GM18870 (cell line): ENCODE data around the gene AP2A2.

Experiments used
- ATAC-seq: cut with Tn5 transposase; IDR thresholded peaks from one replicate; pipeline ENCODE4 v1.9.1; 2021; ENCODE audit warnings: moderate library complexity; ENCODE audit not compliant: unreplicated experiment

Gene AP2A2

DNA sequence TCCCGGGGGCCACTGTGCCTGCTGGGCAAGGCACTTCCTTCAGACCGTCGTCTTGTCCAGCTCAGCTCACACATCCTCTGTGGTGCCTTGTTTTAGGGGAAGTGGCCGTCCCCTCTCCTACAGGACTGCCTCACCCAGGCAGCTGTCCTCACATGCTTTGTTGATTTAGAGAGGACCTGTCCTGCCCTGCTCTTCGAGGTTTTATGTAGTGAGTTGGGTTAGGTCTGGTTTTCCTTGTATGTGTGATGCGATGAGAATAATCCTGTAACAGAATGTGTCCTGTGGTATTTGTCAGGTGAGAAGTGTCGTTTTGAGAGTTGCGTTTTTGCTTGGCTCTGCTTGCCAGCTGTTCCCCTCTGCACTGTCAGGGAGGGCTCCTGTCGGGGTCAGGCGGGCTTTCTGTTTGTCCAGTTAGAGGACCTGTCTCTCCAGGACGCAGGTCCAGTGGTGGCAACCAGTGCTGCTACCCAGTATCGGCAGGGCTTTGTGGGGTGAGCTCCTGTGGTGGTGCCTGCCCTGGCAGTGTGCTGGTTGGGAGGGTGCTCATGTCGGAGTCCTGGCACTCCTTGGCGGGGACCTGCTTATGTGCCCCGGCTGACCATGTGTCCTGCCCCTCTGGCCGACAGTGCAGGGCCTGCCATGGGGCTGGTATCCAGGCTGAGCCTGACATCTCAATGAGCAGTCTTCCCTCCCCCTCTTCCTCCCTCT lies 69.5 kb downstream of the AP2A2 start:
- no peak for ATAC-seq

DNA sequence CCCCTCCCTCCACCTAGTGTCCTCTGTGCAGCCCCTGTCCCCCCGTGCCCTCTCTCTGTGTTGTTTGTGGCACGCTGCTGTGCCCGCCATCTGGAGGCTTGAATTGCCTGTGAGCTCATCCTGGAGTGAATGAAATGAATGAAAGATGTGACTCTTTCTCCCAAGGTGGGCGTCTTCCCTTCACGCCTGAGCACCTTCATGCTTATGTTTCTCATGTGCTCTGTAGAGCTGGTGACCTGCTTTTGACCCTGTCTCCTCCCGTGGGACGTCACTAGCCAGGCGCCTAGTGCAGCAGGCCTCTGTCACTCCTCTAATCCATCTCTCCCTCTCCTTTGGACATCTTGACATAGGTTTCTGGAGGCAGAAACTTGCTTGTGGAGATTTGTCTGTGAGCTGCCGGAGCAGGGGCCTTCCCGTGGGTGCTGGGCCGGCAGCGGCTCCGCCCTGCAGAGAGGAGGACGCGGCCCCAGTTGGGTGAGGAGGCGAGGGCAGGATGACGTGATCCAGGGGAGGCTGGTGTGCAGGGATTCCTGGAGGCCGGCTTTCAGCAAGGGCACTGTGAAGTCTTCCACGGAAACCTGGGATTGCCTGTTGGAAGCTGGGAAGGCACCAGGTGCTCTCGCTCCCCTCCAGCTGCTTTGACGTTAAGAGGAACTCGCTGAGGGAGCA lies 70.2 kb downstream of the AP2A2 start:
- ATAC-seq = peak; percentile 63

DNA sequence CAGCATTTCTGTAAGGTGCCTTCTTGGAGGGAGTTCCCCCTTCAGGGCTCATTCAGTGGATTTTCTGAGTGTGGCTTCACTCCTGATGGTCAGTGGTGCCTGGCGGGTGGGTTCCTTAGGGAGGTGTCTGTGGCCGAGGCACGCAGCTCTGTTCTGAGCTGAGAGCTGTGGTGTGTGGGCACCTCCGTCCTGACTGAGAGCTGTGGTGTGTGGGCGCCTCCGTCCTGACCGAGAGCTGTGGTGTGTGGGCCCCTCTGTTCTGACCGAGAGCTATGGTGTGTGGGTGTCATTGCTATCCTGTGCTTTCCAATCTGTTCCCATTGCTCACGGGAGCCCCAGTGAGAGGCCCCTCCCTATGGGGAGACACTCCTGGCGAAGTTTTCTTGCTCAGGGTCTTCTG lies 71.0 kb downstream of the AP2A2 start:
- ATAC-seq = no peak

DNA sequence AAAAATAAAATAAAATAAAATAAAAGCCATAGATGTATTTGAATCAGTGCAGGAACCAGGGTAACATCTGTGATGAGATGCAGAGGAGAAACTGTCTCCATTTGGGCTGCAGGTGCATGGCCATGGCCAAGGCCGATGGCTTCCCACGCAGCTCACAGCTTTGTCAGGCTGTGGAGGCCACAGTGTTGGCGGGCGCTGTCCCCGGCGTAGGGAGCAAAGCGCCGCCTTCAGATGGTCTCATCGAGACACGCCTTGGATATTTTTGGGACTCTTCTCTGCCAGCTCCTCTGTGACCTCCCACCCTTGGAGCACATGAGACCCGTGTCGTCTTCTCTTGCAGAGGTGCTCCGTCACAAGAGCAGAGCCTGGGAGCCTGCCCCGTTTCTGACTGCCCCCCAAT lies 72.2 kb downstream of the AP2A2 start:
- ATAC-seq = no peak

DNA sequence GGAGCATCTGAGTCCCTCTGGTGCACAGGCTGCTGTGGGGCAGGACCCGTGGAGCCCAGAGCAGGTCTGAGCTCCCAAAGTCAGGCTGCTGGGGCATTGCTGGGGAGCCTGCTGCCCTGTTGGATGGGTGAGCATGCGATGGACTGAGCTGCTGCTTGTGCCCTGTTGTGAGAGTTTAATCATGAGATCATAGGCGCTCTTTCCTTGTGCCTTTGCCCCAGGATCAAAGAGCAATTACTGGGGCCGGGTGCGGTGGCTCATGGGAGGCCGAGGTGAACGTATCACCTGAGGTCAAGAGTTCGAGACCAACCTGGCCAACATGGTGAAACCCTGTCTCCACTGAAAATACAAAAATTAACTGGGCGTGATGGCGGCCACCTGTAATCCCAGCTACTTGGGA lies 73.3 kb downstream of the AP2A2 start:
- ATAC-seq = no peak

DNA sequence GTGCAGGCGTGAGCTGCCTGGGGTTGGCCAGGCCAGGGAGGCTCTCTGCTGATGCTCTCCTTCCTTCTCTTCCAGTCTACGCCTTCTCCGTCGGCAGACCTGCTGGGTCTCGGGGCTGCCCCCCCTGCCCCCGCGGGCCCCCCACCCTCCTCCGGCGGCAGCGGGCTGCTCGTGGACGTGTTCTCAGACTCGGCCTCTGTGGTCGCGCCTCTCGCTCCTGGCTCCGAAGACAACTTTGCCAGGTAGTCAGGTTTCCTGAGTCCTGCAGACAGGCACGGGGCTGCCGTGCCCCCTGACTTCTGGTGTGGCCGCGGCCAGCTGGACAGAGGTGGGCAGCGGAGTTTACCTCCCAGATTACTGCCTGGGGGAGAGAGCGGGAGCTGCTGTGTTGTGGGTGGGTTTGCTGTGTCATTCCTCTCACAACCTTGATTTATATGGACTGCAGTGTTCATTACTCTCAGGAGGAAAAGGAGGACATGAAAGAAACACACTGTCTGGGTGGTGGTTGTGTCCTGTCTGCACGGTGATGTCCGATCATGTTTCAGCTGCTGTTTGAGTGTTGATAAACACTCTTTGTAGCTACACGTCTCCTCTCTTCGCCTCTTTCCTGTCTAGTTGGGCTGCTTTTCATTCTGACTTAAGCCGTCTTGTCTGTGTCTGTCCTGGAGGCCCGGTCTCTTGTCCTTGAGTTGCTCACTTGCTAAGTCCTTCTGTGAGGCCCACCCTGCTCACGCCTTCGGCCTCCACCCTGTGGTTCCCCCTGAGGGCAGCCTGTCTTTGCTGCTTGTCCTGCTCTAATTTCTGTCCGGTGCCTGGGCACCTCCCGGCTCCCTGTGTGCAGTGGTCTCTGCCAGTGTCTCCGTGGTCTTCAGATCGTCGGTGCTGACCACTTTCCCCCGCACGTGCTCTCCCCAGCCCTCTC lies 74.9 kb downstream of the AP2A2 start:
- ATAC-seq = no peak

DNA sequence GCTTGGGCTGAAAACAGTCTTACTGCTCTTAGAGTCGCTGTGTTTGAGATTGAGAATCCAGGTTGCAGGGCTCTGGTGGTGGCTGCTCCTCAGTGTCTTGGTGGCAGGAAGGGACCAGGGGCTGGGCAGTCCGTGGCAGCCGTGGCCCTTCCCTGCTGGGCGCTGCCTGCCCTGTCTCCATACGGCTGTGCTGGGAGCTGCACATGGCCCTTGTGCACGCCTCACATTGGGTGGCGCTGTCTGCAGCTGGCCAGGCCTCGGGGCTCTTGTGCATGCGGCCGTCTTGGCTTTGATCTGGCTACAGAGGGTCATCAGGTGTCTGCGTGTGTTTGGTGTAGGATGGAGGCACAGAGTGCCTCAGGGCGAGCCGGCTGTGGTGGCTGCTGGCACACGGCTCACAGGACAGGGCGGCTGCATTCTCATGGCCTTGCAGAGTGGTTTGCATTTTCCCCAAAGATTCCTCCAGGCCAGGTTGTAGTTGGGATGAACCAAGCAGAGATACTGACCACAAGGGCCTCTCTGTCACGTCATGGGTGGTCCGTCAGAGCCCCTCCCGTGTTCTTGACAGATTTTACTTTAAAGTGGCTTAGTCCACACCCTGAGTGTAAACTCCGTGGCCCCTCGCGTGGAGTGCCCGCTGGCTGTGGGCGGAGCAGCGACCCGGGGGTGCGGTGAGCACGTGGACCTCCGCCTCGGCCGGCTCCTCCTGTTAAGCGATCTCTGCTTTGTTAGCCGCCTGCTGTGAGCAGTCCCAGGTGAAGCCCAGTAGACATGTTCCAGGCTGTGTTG lies 76.1 kb downstream of the AP2A2 start:
- no peak for ATAC-seq

DNA sequence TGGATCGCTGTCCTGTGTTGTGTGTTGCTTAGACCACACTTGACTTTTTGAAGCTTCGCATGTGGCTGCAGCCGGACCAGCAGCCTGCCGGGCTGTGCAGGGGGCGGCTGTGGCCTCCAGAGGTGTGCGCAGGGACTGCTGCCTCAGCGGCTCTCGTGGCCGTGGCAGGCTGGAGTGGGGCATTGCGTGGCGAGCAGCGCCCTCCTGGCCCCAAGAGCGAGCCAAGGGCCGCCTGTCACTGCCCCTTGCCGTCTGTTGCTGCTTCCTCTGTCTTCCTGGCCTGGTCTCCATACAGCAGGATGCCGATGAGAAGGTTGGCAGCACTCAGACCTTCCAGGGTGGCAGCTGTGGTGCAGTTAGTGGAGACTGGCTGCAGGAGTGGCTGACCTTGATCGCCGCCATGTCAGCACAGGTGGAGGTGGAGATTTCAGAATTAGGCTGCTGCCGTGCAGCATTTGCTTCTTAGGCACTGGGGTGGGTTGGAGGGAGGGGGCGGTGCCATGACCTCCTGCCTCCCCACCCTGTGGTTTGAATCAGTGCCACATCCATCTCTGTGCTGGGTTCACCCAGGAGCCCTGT lies 76.8 kb downstream of the AP2A2 start:
- ATAC-seq = no peak

DNA sequence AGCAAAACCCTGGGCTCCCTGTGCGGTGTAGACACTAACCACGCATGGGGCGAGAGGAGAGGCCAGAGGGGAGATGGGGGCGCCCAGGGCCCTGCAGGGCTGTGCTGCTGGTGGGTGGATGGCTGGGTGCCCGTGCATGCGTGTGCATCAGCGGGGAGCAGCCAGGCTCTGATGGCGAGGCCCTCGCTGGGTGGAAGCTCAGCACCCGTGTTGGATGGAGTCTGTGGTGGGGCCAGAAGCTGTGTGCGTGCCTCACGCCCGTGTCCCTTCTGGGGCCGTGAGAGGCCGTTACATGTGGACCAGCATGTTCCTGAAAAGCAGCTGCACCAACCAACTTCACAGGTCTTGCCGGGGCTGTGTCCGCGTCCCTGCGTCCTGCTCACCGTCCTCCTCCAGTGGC lies 77.5 kb downstream of the AP2A2 start:
- ATAC-seq = no peak

DNA sequence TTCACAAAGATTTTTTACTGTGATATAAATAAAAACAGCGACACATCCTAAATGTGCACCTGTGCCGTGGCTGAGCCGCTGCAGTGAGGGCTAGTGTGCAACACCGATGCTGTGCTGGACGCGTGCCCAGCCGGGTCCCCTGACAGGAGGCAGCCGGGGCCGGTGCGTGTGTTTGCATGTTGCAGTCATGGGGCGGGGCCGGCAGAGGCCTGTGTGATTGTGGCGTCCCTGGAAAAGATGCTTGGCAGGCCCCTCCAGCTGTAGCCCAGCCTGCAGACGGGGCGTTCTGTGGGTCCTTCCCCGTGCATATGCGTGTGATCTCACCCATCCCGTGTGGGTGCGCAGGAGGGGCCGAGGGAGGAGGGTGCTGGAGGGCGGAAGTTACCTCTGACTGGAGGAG lies 80.3 kb downstream of the AP2A2 start:
- ATAC-seq = no peak

DNA sequence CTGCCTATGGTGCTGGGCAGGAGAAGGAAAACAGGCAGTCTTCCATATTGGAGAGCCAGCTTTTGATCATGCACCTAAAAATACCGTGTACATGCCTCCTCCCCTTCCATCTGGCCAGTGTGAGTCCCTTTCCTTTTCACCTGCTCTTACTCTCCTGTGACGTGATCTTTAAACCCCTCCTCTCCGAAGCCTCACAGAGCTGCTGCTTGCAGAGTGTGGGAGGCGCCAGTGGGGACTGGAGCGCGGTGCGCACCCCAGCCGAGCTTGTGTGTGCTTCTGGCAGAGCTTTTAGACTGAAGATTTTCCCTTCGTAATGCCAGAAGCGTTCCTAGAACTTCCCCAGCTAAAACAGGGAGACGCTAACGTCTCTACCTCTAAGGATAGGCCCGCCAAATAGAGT lies 81.1 kb downstream of the AP2A2 start:
- no peak for ATAC-seq

DNA sequence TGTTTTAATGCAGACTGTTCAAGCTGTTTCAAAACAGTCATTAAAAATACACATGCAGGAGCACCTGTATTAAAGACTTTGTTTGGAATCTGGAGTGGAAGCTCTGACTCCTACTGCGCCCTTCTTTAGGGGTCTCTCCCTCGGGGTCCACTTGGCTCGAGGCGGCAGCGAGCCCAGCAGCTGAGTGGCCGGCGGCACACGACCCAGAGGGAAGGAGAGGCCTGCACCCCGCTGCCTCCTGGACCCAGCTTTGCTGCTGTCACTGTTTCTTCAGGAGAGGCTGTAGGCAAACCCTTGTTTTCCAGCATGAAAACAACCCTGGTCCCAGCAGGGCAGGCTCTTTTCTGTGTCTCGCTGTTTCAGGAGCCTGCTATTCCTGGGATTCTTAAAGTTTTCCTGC lies 81.6 kb downstream of the AP2A2 start:
- no peak for ATAC-seq

DNA sequence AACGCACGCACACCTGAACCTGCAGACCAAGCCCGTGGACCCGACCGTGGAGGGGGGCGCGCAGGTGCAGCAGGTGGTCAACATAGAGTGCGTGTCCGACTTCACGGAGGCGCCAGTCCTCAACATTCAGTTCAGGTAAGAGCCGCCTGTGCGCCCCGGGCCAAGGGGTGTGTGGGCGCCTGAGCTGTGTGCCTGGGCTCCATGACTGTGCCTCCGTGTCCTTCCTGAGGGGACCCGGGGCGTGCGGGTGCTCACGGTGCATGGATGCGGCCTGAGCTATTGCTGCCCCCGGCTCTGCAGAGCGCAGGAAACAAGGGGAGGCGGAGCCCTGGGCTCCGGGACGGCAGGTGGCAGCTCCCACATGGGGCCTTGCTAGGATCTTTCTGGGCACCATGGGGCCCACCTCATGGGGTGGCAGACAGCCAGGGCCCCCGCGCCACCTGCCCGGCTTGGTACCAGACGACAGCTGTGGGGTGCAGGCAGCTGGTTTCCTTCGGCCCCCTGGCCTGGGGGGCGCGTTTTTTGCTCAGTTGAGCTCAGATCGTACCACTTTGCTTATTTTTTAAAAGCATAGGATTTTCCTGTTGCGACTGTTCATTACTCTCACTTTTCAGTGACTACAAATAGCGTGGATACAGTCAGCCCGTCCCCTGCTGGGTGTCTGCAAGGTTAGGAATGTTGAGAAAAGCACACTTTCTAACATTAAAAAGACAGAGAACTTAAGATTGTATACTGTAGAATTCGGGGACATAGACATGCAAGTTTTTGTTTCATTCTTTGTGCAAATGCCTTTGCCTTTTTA lies 82.5 kb downstream of the AP2A2 start:
- ATAC-seq = no peak

DNA sequence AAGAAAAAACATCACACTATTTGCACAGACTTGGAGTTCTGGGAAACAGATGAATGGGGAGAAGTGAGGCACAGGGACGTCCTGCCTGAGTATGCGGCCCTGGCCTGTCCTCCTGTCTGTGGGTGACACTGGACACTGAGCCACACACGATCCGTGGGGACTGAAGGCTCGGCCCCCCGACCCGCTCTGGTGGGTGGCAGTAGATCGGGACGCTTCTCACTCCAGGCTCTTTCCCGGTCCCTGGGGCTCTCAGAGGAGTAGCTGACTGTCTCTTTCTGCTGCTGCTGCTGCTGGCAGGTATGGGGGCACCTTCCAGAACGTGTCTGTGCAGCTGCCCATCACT lies 83.1 kb downstream of the AP2A2 start:
- ATAC-seq = no peak

DNA sequence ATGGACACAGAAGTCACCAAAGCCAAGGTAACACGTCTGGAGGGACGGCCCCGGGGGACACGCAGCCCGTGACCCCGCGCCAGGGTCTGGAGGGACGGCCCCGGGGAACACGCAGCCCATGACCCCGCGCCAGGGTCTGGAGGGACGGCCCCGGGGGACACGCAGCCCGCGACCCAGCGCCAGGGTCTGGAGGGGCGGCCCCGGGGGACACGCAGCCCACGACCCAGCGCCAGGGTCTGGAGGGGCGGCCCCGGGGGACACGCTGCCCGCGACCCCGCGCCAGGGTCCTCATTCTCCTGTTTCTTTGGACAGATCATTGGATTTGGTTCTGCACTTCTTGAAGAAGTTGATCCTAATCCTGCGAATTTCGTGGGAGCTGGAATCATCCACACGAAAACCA lies 83.7 kb downstream of the AP2A2 start:
- ATAC-seq = no peak

DNA sequence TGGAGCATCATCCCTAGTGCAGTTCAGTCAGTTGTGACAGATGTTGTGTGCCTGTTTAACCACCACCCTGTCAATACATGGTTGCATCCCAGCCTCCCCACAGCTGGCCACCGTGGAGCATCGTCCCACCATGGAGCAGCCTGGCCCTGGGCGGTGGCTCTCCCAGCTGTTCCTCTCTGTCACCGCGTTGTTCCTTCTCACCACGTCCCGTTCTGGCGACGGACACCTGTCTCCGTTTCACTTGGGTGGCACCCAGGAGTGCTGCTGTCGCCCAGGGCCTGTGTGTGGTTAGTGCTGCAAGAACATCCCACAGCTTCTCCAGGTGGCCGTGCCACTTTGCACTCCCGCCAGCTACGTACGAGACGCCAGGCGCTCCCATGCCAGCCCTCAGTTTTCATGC lies 84.3 kb downstream of the AP2A2 start:
- ATAC-seq = no peak

DNA sequence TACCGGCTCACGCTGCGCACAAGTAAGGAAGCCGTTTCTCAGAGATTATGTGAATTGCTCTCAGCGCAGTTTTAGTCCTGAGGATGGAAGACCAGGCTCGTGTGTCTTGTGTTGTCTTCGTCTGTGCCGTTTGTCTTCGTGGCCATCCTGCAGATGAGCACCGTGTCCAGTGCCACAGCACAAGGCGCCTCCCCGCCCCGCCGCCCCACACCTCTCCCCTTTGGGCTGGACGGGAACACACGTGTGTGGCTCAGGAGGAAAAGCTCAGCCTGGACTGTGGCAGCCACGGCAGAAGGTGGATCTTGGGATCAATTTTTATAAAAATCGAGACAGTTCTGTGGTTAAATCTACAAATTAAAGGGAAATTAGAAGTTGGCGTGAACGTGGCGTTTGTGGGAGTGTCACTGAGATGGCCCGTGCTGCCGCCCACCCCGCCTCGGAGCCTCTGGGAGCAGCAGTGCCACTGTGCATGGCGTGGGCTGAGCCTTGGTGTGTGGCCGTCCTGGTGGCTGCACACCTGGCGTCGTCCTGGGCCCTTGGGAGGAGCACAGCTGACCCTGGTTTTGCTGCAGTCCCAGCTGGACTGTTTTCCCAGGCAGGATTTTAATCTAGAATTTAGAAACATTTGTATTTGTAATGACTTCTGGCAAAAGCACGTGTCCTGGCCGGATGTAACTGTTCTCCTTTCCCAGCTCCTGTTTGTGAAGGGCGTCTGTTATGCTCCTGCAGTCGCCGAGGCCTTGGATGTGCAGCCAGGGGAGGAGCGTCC lies 85.1 kb downstream of the AP2A2 start:
- no peak for ATAC-seq

DNA sequence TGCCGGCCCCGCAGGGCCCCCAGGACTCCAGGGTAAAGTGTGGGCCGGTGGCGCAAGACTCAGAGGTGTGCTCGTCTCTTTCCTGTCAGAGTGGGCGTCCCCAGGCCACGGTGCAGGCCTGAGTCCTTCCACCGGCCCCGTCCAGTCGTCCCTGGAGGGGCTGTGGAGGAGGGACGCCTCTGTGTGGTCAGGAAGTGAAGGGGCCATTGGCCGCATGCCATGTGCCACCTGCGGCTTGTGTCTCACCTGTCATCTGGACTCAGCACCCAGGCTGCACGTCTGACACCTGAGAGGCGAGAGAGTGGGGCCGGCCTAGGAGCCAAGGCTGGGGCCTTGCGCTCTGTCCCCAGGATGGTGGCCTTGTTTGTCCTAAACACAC lies 85.6 kb downstream of the AP2A2 start:
- ATAC-seq = no peak

DNA sequence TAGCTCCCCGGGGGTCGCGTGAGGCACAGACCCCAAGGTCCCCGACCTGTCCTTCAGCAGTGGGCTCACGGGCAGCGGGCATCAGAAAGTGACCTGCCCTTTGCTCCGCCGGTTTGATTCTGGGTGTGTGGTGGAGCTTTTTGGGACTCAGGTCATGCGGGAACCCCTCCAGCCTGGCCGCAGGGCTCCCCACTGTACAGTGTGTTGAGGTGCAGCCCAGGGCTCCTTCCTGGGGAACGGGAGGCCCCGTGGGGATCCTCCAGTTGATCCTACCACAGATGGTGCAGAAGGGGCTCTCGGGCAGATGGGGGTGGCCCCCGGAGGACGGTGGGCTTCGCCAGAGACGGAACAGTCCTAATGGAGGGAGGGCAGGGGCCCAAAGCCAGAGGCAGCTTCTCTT lies 86.6 kb downstream of the AP2A2 start:
- no peak for ATAC-seq
